SK-N-SH (cell line): ENCODE data around the gene TMEM209. TPM values are rescaled to one million over a fixed set of nuclear protein-coding genes. Genes with fewer than 3 reads are reported as not detected.

Experiments used
- CTCF ChIA-PET: fragments of 300-600, 350-600 bp; formaldehyde crosslinking; extraction: SDS; loops from one replicate; lab custom pipeline; 2021; lab: Yijun Ruan, JAX
- POLR2A ChIA-PET: fragments of 350-600 bp; sonication (Branson Sonifier 250); formaldehyde crosslinking; extraction: SDS; loops from one replicate; lab custom pipeline; 2020; ENCODE audit warnings: antibody characterized with exemption, inconsistent platforms; lab: Yijun Ruan, JAX
- DNase-seq: peaks from one replicate; pipeline ENCODE4 v3.0.0; 2012
- H2AFZ ChIP-seq: fragments of 200-600 bp; sonication (generic); 2 replicates; pipeline ENCODE4 v1.8.1; 2016; ENCODE audit warnings: antibody characterized with exemption, mild to moderate bottlenecking, low read depth
- H3F3A ChIP-seq: fragments of 200-600 bp; sonication (generic); replicated peaks from 2 replicates; pipeline ENCODE3; 2016; ENCODE audit warnings: antibody characterized with exemption, mild to moderate bottlenecking; ENCODE audit not compliant: insufficient read depth
- H3K27ac ChIP-seq, 2 experiments: fragments of 200-500 bp in 1 of 2; fragments of 200-600 bp in 1 of 2; sonication (Bioruptor generic) in 1 of 2; sonication (generic), shearing (Covaris generic) in 1 of 2; 2 replicates each; pipeline versions ENCODE4 v1.5.1 to v1.6.1; 2014 to 2016; ENCODE audit warnings: low read depth in 2 of 2, inconsistent platforms in 1 of 2, low read length in 1 of 2, mild to moderate bottlenecking in 1 of 2, mixed read lengths in 1 of 2
- H3K27me3 ChIP-seq: fragments of 200-600 bp; sonication (generic), shearing (Covaris generic); 2 replicates; pipeline ENCODE4 v1.6.1; 2016; ENCODE audit warnings: mixed run types; ENCODE audit not compliant: insufficient read depth
- H3K36me3 ChIP-seq, 2 experiments: fragments of 200-500 bp in 1 of 2; fragments of 200-600 bp in 1 of 2; sonication (Bioruptor generic) in 1 of 2; sonication (generic) in 1 of 2; replicated peaks in 1 of 2; 2 replicates each; pipeline versions ENCODE3 to v1.5.1; 2014 to 2016; ENCODE audit warnings: low read length in 1 of 2, mild to moderate bottlenecking in 1 of 2; ENCODE audit not compliant: insufficient read depth in 2 of 2, control insufficient read depth in 1 of 2
- H3K4me1 ChIP-seq, 2 experiments: fragments of 200-500 bp in 1 of 2; fragments of 200-600 bp in 1 of 2; sonication (Bioruptor generic) in 1 of 2; sonication (generic), shearing (Covaris generic) in 1 of 2; 2 replicates each; pipeline versions ENCODE4 v1.5.1 to v1.6.1; 2014 to 2016; ENCODE audit warnings: low read depth in 1 of 2, low read length in 1 of 2, mixed run types in 1 of 2; ENCODE audit not compliant: insufficient read depth in 2 of 2, control insufficient read depth in 1 of 2
- H3K4me2 ChIP-seq: fragments of 200-600 bp; sonication (generic), shearing (Covaris generic); 2 replicates; pipeline ENCODE4 v1.6.1; 2017; ENCODE audit warnings: mixed run types
- H3K4me3 ChIP-seq, 2 experiments: fragments of 200-500 bp in 1 of 2; fragments of 200-600 bp in 1 of 2; sonication (Bioruptor generic) in 1 of 2; sonication (generic), shearing (Covaris generic) in 1 of 2; 2 replicates each; pipeline versions ENCODE4 v1.5.1 to v1.8.1; 2014 to 2016; ENCODE audit warnings: low read depth in 2 of 2, inconsistent platforms in 1 of 2, low read length in 1 of 2, mild to moderate bottlenecking in 1 of 2, mixed read lengths in 1 of 2, moderate library complexity in 1 of 2
- H3K79me2 ChIP-seq: fragments of 200-600 bp; sonication (generic); 2 replicates; pipeline ENCODE4 v1.8.1; 2017; ENCODE audit warnings: mild to moderate bottlenecking; ENCODE audit not compliant: insufficient read depth
- H3K9ac ChIP-seq: fragments of 200-600 bp; sonication (generic); 2 replicates; pipeline ENCODE4 v1.6.1; 2017; ENCODE audit warnings: mixed run types
- H3K9me2 ChIP-seq: fragments of 200-600 bp; sonication (generic); 2 replicates; pipeline ENCODE4 v1.6.1; 2017; ENCODE audit warnings: mixed run types
- H3K9me3 ChIP-seq: fragments of 200-600 bp; sonication (generic); 2 replicates; pipeline ENCODE4 v1.6.1; 2017; ENCODE audit warnings: mixed run types, mild to moderate bottlenecking, moderate library complexity
- H4K20me1 ChIP-seq: fragments of 200-600 bp; sonication (generic); 2 replicates; pipeline ENCODE4 v1.6.1; 2017; ENCODE audit warnings: mild to moderate bottlenecking, mixed run types; ENCODE audit not compliant: insufficient read depth
- CTCF ChIP-seq: fragments of 200-600 bp; sonication (generic); IDR thresholded peaks from 2 replicates; pipeline ENCODE4 v1.6.1; 2017; ENCODE audit warnings: antibody characterized with exemption, mild to moderate bottlenecking, moderate library complexity
- EZH2phosphoT487 ChIP-seq: fragments of 200-600 bp; sonication (generic); IDR thresholded peaks from 2 replicates; pipeline ENCODE4 v1.6.1; 2017; ENCODE audit warnings: low read depth, mixed run types, mild to moderate bottlenecking, antibody characterized with exemption, moderate library complexity, borderline replicate concordance
- FOXJ3 ChIP-seq: sonication (generic); formaldehyde crosslinking; IDR thresholded peaks from 2 replicates; pipeline ENCODE4 v1.5.1; 2020; ENCODE audit warnings: mild to moderate bottlenecking, missing genetic modification reagents
- GABPA ChIP-seq: IDR thresholded peaks from 2 replicates; pipeline ENCODE4 v1.4.0; 2012; ENCODE audit warnings: low read depth, mild to moderate bottlenecking
- IRF3 ChIP-seq: fragments of 150-350 bp; IDR thresholded peaks from 2 replicates; pipeline ENCODE4 v1.6.1; 2016; ENCODE audit warnings: mild to moderate bottlenecking, low read depth, low read length
- MAX ChIP-seq: IDR thresholded peaks from 2 replicates; pipeline ENCODE4 v1.4.0; 2012; ENCODE audit warnings: low read depth
- MEF2A ChIP-seq: IDR thresholded peaks from 2 replicates; pipeline ENCODE4 v1.4.0; 2012; ENCODE audit warnings: low read depth, borderline replicate concordance
- NFIC ChIP-seq: IDR thresholded peaks from 2 replicates; pipeline ENCODE4 v1.4.0; 2012; ENCODE audit warnings: borderline replicate concordance
- PBX3 ChIP-seq: IDR thresholded peaks from 2 replicates; pipeline ENCODE4; 2012
- RAD21 ChIP-seq: IDR thresholded peaks from 2 replicates; pipeline ENCODE4 v1.6.1; 2012; ENCODE audit warnings: mild to moderate bottlenecking, low read length
- RCOR1 ChIP-seq: fragments of 150-350 bp; IDR thresholded peaks from 2 replicates; pipeline ENCODE4 v1.6.1; 2017; ENCODE audit warnings: antibody characterized with exemption, low read length
- RFX5 ChIP-seq: IDR thresholded peaks from 2 replicates; pipeline ENCODE4 v1.6.1; 2012; ENCODE audit warnings: mild to moderate bottlenecking, improper control_type of control experiment, low read length
- RXRA ChIP-seq: IDR thresholded peaks from 2 replicates; pipeline ENCODE4 v1.4.0; 2012; ENCODE audit warnings: low read depth, mild to moderate bottlenecking, borderline replicate concordance
- SIN3A ChIP-seq: IDR thresholded peaks from 2 replicates; pipeline ENCODE4 v1.6.1; 2012; ENCODE audit warnings: low read depth, mild to moderate bottlenecking, low read length, moderate library complexity, borderline replicate concordance
- TCF12 ChIP-seq: IDR thresholded peaks from 2 replicates; pipeline ENCODE4 v1.4.0; 2012
- USF1 ChIP-seq: IDR thresholded peaks from 2 replicates; pipeline ENCODE4 v1.4.0; 2012; ENCODE audit warnings: low read depth, borderline replicate concordance
- USF2 ChIP-seq: fragments of 150-350 bp; IDR thresholded peaks from 2 replicates; pipeline ENCODE4 v1.6.1; 2017; ENCODE audit warnings: antibody characterized with exemption, low read length, low read depth, borderline replicate concordance
- WGBS: methylation state at CpG from one replicate; pipeline ENCODE4 v1.1.6; 2017; ENCODE audit warnings: low lambda C conversion rate; 5-methylcytosine and 5-hydroxymethylcytosine counted together
- polyA plus RNA-seq, 3 experiments: library from polyadenylated mRNA; depleted of rRNA; stranded (reverse); fragments of >200 nt; gene quantifications; 2 replicates each; pipeline ENCODE4 v1.2.3, GENCODE V29; 2012

The TMEM209 gene
- polyA plus RNA-seq, 1 of the 3 experiments (the other 2 are of a cell fraction) = 14.9 TPM

GRCh38 chr7:130134726-130135125, 70.5 kb downstream of the TMEM209 start (continued):
- TF ChIP-seq NFIC (no peak), RFX5 (no peak), FOXJ3 (no peak)
- TF ChIP-seq, all 33 proteins: peak for 0

DNA sequence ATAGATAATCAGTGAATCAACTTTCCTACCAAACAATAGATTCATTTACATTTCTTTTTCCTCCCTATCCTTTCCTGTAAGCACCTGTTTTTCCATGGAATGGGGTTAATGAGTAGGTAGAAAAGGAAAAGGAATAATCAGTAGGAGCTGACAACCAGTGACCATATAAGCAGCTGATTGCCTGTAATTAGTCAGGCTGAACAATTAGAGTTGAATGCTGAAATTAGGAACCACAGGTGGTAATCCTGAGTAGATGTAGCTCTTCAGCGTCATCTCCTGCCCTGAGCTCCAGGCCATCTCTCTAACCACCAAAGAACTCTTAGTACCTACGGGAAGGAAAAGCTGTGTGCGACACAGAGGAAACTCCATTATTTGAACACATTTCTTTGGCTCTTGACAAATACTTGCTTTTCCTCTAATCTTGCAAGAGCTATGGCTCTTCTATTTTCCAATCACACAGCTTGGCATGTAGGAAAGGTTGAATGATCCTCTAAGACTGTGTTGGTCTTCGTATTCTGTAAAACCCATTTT, 71.0 kb downstream of the TMEM209 start:
- no peaks in the 10 kb centered on the region for H3F3A ChIP-seq
- ChIA-PET POLR2A (no interaction called here), CTCF (interaction anchor here (0.8 to 1.7 kb wide), 10 partner anchors 9 to 624 kb away, joined by 3 to 6 read pairs (median 4); no protein-coding TSS in a partner anchor)
- DNase-seq = no peak
- no peak for TF ChIP-seq PBX3
- H3K79me2 ChIP-seq = no peaks in the 10 kb centered on the region
- peaks cover 63 to 72% of the 10 kb centered on the region in 2 experiments for H3K36me3 ChIP-seq
- H3K4me3 ChIP-seq = no peak overlapping the region
- no peak overlapping the region for H3K27ac ChIP-seq
- H2AFZ ChIP-seq = no peak overlapping the region
- 91% methylated on average over 4 of the region's 4 CpGs for WGBS
- H3K9ac ChIP-seq = no peak overlapping the region
- H3K9me3 ChIP-seq = no peaks in the 10 kb centered on the region
- H4K20me1 ChIP-seq = no peaks in the 10 kb centered on the region
- H3K4me2 ChIP-seq = no peak overlapping the region
- no peaks in the 10 kb centered on the region for H3K27me3 ChIP-seq
- H3K9me2 ChIP-seq = no peaks in the 10 kb centered on the region
- H3K4me1 ChIP-seq = peaks cover 2 to 11% of the 10 kb centered on the region in 2 experiments; a peak in 1 of 4 replicates

GRCh38 chr7:130133029-130133782, 72.0 kb downstream of the TMEM209 start:
- no peaks in the 10 kb centered on the region for H3K79me2 ChIP-seq
- H2AFZ ChIP-seq = no peak overlapping the region
- H3K27me3 ChIP-seq = no peaks in the 10 kb centered on the region
- ChIA-PET CTCF (interaction anchor here (1.1 to 1.4 kb wide), 5 partner anchors 12 to 625 kb away, joined by 3 to 4 read pairs (median 4); no protein-coding TSS in a partner anchor), POLR2A (no interaction called here)
- H3K9me2 ChIP-seq = no peaks in the 10 kb centered on the region
- H3K9ac ChIP-seq = no peak overlapping the region
- H3K4me2 ChIP-seq = no peak overlapping the region
- H3K36me3 ChIP-seq = peaks cover 64 to 78% of the 10 kb centered on the region in 2 experiments
- WGBS = 94% methylated on average over 7 of the region's 7 CpGs
- H4K20me1 ChIP-seq = no peaks in the 10 kb centered on the region
- no peak overlapping the region for H3K27ac ChIP-seq
- H3K4me1 ChIP-seq = peaks cover 2 to 13% of the 10 kb centered on the region in 2 experiments; a peak in 3 of 4 replicates
- no peaks in the 10 kb centered on the region for H3F3A ChIP-seq
- DNase-seq = no peak
- H3K4me3 ChIP-seq = no peak overlapping the region
- no peaks in the 10 kb centered on the region for H3K9me3 ChIP-seq
- TF ChIP-seq NFIC (no peak), RCOR1 (no peak), MAX (no peak), USF2 (no peak), TCF12 (no peak), GABPA (no peak), USF1 (no peak), RFX5 (no peak), IRF3 (no peak), RXRA (no peak), FOXJ3 (no peak), SIN3A (no peak), CTCF (no peak), RAD21 (no peak), EZH2phosphoT487 (no peak), MEF2A (no peak)
